Activated CD4-positive, alpha-beta T cell treated with anti-CD3 and anti-CD28 coated beads, Interleukin-10, Interleukin-2, amounts not matched to agents 100 ng/mL and 50 ng/mL, durations not matched to agents 16 hours and 8 hours (primary cell): ENCODE measurements around the gene FGFBP2.

Experiments
- DNase-seq: peaks from one replicate; pipeline ENCODE4 v3.0.0-alpha.2; 2020

FGFBP2 gene

DNA sequence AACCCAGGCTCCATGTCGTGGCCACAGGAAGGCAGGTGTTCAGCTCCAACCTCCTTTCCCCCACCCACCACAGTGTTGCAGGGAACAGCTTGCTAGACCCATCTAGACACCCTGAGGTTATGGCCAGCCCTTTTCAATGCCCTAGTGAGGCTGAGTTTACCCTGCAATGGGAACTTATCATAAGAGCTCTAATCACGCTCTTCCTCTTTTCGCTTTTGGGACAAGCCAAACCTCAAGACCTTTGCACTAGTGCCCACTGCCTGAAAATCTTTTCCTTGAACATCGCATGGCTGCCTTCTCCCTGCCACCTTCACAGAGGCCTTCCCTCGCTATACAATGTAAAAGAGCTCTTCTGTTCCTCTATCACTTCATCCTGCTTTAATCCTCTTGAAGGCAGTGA lies 2.4 kb upstream of the FGFBP2 start:
- DNase-seq, result no peak

DNA sequence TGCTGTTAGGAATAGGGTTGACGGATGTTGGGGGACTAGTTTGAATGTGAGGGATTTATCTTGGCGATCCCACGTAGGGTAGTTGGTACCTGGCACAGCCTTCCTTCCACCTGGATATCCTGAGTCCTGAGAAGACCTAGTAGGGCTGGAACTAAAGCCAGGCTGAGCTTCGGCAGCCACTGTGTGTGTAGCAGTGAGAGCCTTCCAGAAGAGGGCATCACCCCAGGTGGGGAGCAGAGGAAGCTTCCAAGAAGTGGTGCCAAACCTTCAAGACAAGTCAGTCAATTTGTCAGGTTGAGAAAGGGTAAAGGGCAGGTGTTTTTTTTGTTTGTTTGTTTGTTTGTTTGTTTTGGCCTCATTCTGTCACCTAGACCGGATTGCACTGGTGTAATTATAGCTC lies 1.2 kb upstream of the FGFBP2 start:
- DNase-seq, result no peak

DNA sequence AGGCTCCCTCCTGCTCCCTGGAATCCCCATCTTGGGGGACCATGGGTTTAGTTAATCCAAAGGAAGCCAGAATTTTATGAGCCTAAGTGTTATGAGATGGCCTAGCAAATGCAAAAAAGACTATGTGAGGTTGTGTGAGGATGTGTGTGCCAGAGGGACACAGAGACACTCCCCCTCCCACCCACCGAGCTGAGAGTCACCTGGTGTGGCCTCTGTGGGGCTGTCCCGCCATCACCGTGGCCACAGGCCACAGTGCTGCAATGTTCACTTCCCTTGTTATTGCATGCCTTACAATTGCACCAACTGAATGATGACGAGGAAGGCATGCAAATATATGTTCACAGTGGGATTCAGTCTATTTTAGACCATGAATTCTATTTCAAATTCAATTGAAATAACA lies 601 bp upstream of the FGFBP2 start:
- peak; percentile 41 for DNase-seq

DNA sequence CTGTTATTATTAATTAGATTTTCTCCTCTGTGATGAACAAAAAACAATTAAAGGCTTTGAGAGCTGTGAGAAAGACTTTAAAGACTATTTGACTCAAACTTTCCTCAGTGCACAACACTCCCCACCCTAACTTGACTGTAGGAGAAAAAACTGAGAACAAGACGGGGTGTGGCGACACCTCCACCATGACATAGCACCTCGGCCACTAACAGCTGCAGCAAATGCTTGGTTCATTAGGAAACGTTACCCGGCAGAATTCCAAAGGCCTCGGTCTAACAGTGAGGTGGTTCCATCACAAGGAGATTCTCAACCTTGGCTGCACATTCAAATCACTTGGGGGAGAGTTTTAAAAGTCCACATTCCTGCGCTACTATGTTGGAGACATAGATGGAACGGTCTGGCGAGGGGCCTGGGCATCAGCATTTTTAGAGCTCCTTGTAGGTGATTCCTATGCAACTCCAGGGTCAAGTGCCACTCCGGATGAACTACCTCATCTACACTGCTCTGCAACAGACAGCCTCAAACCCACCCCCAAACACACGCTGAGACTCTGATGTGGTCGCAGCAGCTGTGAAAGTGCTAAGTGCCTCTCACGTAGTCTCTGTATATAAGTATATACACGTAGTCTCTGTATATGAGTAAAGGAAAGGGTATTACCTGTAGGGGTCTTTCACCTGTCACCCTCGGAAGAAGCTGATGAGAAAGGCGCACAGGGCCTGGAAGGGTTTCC lies 1.0 kb downstream of the FGFBP2 start:
- DNase-seq, result peak; percentile 4

GRCh38 chr4:15958562-15958961 lies 4.4 kb downstream of the FGFBP2 start:
- no peak for DNase-seq

GRCh38 chr4:15956179-15956850 lies 6.7 kb downstream of the FGFBP2 start:
- DNase-seq, result peak; percentile 74

DNA sequence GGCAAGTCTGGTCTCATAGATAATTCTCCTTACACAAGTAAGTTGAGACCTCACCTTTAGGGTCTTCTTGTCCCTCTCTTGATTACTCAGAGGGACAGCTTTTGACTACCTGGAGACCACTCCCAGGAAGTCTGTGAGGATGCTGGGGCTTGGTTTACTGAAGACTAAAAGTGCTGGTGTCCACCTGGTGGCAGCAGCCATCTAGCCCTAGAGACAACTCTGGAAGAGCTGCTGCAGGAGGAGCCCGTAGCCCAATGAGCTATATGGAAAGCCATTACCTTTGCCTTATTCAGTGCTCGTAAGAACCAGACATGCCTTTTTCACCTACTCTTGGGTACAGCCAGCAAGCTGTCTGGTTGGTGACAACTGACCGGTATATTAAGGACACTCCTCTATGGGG lies 7.3 kb downstream of the FGFBP2 start:
- DNase-seq, result no peak

GRCh38 chr4:15953625-15954024 lies 9.3 kb downstream of the FGFBP2 start:
- no peak for DNase-seq

DNA sequence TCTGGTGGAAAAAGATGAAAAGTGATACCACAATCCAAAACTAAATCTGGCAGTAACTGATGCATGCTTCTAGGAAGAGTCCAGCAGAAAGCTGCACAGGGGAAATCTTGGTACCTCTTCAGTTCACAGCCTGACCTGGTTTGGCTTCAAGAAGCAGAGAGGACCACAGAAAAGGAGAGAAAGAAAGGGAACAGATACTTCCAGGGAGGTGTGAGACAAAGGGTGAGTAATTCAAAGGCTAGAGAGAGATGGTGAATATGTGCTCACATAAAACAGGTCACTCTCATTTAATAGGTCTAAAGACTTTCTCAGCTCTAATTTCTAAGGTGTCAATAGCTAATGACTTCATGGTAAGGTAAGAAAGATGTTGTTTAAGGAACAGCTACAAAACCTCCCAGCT lies 11.2 kb downstream of the FGFBP2 start:
- no peak for DNase-seq

GRCh38 chr4:15948826-15949225 lies 14.1 kb downstream of the FGFBP2 start:
- DNase-seq, result no peak

DNA sequence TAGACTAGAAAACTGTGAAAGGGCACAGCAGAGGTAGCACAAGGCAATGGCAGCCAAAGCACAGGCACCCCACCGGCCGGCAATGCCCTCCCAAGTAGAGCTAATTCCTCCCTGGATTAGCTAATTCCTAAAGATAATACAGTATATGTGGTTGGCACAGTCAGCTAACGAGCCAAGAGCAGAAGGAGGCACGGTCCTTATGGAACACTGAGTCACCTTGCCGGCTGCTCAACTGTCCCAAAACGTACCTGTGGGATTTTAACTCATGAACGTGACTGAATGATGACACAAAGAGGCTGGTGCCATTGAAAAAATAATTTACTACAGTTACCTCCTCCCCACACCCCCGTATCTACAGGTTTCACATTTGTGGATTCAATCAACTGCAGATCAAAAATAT lies 15.3 kb downstream of the FGFBP2 start:
- DNase-seq, result no peak

DNA sequence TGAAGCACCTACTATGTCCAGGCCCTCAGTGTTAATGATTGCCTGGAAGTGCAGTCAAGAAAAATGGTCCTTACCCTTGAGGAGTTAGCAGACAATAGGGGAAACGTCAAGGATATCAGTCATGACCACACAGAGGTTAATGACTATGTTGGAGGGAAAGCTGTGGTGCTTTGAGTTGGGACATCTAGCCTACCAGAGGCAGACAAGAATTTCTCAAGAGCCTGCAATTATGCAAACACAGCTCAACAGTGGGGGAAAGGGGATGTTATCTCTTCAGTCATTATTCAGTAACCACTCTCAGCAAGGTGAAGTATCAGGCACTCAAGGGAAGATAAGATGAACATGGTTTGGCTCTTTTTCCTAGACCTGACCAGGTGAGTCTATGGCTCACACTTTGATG lies 17.5 kb downstream of the FGFBP2 start:
- DNase-seq, result no peak

GRCh38 chr4:15944895-15945294 lies 18.1 kb downstream of the FGFBP2 start:
- no peak for DNase-seq

GRCh38 chr4:15942283-15942682 lies 20.7 kb downstream of the FGFBP2 start:
- DNase-seq, result no peak

DNA sequence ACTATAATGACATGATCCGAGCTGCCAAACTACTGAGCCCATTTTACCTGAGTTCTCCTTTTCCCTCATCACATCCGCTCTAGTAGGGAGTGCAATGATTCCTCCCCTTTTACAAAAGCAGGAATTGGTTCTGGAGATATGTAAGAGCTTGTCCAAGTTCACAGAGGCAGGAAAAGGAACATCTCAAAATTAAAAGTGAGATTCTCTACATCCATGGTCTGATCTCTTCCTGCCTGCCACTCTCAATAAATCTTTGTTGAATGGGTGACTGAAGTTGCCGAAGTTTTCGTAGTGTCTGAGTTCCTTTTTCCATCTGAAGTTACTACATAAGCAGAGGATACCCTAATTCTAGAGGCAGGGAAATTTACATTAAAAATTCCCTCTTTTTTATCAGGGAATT lies 24.3 kb downstream of the FGFBP2 start, which contains the start of gene FGFBP1:
FGFBP1 (minus strand) TSS at position 101 of the 400 bp plus-strand sequence. CDS start 2,108 bp downstream, outside the sequence.
- DNase-seq, result no peak

GRCh38 chr4:15938182-15938581 lies 24.8 kb downstream of the FGFBP2 start:
- DNase-seq, result no peak

- no peak for DNase-seq
Observed at GRCh38 chr4:15936495-15936894, 26.5 kb downstream of the FGFBP2 start.

DNA sequence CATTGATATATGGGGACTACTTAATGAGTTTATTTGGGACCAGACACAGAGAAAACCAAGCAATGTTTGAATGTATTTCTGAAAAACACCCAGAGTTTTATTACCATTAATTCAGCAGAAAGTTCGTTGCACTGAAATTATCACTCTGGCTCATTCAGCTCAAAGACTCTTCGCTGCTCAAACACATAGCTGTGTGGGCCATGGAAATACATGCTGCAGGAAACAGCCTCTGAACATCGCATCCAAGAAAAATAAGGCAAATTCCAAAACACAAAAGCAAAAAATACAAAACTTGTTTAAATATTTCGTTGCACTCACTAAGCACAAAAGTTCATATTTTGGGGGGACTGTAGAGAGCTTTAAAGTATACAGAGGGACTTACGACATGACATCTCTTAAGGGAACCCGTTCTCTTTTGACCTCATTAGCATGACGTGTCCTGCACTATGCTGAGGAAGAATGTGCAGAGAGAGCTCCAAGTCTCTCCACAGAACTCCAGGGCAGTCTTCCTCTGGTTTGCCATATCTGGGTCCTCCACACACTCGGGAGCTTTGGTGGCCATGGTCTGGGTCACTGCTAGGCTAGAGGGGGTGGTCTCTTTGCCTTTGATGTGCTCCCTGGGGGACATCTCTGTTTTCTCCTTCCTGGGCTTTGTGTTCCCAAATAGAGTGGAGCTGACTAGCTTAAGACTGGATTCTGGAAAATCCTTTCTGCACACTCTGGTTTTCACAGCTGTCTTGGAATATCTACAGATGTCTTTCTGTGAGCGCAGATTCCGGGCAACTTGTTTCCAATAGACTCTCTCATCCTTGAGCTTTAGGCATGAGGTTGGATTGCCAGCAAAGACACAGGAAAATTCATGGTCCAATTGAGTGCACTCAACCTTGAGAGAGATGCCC lies 27.2 kb downstream of the FGFBP2 start:
- no peak for DNase-seq

GRCh38 chr4:15934259-15934658 lies 28.7 kb downstream of the FGFBP2 start:
- no peak for DNase-seq

DNA sequence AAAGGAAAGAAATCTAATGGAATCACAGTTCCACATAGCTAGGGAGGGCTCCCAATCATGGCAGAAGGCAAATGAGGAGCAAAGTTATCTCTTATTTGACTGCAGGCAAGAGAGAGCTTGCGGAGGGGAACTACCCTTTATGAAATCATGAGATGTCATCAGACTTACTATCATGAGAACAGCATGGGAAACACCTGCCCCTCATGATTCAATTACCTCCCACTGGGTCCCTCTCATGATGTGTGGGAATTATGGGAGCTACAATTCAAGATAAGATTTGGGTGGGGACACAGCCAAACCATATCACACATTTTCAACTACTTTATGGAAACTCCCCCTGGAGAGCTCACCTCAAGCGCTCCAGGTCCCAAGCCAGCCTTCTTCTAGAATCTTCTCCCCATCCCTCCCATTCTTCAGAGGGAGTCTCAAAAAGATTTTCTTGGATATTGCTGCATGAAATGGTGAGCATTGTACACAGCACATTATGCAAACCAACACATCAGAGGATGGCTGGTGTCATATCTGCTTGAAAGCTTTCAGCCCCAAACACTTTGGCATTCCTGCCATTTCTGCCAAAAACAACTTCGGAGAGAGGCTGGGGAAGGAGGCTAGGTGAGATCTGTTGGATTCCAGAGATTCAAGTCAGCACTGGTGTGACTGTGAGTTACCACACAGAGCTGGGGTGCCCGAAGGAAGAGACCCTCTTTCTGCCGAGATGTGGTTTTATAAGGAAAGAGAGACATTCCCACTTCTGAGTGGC lies 31.3 kb downstream of the FGFBP2 start:
- no peak for DNase-seq

DNA sequence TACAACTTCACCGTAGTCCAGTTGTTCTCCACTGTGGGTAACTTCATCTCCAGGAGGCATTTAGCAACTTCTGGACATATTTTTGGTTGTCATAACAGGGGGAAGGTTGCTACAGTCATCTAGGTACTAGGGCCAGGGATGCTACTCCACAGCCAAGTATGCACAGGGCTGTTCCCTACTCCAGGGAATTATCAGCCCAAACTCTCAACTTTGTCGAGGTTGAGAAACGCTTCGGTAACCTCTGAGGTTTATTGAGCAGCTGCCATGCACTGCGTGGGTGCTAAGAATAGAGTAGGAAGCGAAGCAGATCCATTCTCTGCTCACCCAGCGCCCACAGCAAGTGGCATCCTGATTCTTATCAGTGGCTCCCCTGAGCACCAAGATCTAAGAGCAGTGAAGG lies 32.7 kb downstream of the FGFBP2 start:
- DNase-seq, result no peak

DNA sequence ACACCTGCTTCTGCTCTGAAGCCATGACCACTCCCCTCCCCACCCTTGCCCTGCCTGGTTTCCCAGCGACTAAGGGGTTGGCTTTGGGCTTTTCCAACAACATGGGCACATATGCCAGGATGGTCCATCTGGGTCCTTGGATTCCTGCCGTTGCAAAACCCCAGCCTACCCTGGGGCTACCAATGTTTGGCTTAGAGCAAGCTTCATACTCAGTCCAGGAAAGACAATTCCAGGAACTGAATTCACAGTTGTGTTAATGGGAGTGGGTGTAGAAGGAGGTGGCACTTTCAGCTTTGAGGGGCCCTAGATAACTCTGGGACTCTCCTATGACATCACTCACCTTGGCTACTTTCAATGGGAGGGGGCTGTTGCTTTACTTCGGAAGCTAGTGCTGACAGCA lies 33.4 kb downstream of the FGFBP2 start:
- DNase-seq, result no peak

GRCh38 chr4:15928883-15929282 lies 34.1 kb downstream of the FGFBP2 start:
- DNase-seq, result no peak
